ENCODE results near the gene PIK3CA. TPM values are rescaled to one million over a fixed set of nuclear protein-coding genes. Genes with fewer than 3 reads are reported as not detected.
"Not testable (repeated sequence)": the region's sequence is repeated elsewhere in the genome, so short reads cannot be mapped to it uniquely, and the experiment has no call there.

Gene PIK3CA
- total RNA-seq, 2 experiments from 2014 or later = 57.1 to 63.1 TPM

DNA sequence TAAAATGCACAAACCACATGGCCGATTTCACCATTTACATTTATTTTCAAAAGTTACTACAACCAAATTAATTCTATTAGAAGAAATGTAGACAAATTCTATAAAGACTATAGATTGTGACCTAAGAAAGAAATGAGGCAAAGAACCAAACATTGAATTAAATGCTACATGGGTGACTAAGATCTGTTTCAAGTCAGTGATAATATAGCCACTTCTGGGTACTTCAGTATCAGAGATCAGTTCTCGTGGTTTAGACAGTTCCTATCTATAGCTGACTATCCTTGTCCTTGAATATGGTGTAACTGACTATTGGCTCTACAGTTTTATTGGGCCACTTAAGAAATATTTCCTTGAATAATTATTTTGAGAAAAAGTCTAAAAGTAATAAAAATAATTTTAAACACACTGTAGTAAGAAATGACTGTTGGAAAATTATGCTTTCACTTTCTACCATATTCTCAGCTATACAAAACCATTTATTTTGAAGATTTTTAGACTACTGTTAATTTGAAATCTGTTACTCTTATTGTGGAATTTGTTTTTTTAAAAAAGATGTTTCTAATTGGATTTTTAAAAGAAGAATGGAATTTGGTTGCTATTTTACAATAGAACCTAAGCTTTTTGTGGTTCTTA is 88.6 kb downstream of the PIK3CA start:
- TF ChIP-seq, protein P1, sequence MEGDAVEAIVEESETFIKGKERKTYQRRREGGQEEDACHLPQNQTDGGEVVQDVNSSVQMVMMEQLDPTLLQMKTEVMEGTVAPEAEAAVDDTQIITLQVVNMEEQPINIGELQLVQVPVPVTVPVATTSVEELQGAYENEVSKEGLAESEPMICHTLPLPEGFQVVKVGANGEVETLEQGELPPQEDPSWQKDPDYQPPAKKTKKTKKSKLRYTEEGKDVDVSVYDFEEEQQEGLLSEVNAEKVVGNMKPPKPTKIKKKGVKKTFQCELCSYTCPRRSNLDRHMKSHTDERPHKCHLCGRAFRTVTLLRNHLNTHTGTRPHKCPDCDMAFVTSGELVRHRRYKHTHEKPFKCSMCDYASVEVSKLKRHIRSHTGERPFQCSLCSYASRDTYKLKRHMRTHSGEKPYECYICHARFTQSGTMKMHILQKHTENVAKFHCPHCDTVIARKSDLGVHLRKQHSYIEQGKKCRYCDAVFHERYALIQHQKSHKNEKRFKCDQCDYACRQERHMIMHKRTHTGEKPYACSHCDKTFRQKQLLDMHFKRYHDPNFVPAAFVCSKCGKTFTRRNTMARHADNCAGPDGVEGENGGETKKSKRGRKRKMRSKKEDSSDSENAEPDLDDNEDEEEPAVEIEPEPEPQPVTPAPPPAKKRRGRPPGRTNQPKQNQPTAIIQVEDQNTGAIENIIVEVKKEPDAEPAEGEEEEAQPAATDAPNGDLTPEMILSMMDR (IDR thresholded peaks at IDR 0.05) = no peak
- H3K4me1 Mint-ChIP-seq (ENCODE audit: low read depth) = peaks cover 12% of the 10 kb centered on the region
- H3K27me3 Mint-ChIP-seq = no peaks in the 10 kb centered on the region
- H3K9me3 Mint-ChIP-seq = no peaks in the 10 kb centered on the region
- no peaks in the 10 kb centered on the region for H3K9me3 ChIP-seq (ENCODE audit: control insufficient read depth in 1 of 2, insufficient read depth in 1 of 2, low read length in 2 of 2)
- ChIA-PET CTCF (no interaction called here), POLR2A (no interaction called here)
- no peak overlapping the region for H3K4me3 ChIP-seq (ENCODE audit: low read length)
- DNase-seq = no peak
- H3K27ac ChIP-seq (ENCODE audit: low read depth in 1 of 2, low read length in 2 of 2) = no peak overlapping the region
- peaks cover 22% of the 10 kb centered on the region for H3K36me3 ChIP-seq (ENCODE audit: insufficient read depth, low read length)
- H3K36me3 Mint-ChIP-seq (ENCODE audit: low read depth) = peaks cover 41% of the 10 kb centered on the region
- H3K27ac Mint-ChIP-seq = no peak overlapping the region
- no peak for ATAC-seq (ENCODE audit: poor library complexity)
- no peaks in the 10 kb centered on the region for H3K27me3 ChIP-seq (ENCODE audit: control insufficient read depth in 1 of 2, insufficient read depth in 2 of 2, low read length in 2 of 2)
- no peaks in the 10 kb centered on the region for H3K4me1 ChIP-seq (ENCODE audit: insufficient read depth, low read length)
- H3K4me3 Mint-ChIP-seq = no peak overlapping the region
- intact Hi-C loops (cut with DNase I, micrococcal nuclease) = loop anchor here in 1 of 2 experiments (10.0 kb wide), 1 partner anchor 78 kb away; no protein-coding TSS in a partner anchor

DNA sequence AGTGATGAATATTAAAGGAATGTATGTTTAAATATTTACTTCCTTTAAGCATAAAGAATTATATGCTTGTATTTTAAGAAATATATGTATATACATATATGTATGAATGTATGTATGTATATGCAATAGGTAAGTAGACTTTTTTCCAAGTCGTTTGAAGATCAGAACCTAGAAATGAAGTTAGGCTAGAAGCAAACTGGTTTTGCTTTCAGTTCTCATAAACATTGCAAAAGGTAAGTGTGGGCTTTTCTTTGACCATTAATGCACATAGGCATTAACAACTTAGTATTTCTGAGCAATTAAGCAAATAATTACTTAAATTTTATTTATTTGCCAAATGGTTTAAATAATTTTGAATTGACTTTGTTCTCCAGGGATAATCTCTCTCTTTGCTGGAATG is 92.1 kb downstream of the PIK3CA start:
- POLR2A ChIA-PET; H3K27me3 ChIP-seq (ENCODE audit: control insufficient read depth in 1 of 2, insufficient read depth in 2 of 2, low read length in 2 of 2); H3K36me3 ChIP-seq (ENCODE audit: insufficient read depth, low read length); H3K9me3 Mint-ChIP-seq; H3K27ac Mint-ChIP-seq; H3K4me1 ChIP-seq (ENCODE audit: insufficient read depth, low read length); CTCF ChIA-PET; H3K4me3 ChIP-seq (ENCODE audit: low read length); H3K27me3 Mint-ChIP-seq; H3K9me3 ChIP-seq (ENCODE audit: control insufficient read depth in 1 of 2, insufficient read depth in 1 of 2, low read length in 2 of 2); DNase-seq; intact Hi-C loops (cut with DNase I, micrococcal nuclease); H3K27ac ChIP-seq (ENCODE audit: low read depth in 1 of 2, low read length in 2 of 2); H3K4me3 Mint-ChIP-seq; ATAC-seq (ENCODE audit: poor library complexity): not testable (repeated sequence)
- Mint-ChIP-seq H3K4me1 (ENCODE audit: low read depth) (peaks cover 12% of the 10 kb centered on the region), H3K36me3 (ENCODE audit: low read depth) (peaks cover 12% of the 10 kb centered on the region)

DNA sequence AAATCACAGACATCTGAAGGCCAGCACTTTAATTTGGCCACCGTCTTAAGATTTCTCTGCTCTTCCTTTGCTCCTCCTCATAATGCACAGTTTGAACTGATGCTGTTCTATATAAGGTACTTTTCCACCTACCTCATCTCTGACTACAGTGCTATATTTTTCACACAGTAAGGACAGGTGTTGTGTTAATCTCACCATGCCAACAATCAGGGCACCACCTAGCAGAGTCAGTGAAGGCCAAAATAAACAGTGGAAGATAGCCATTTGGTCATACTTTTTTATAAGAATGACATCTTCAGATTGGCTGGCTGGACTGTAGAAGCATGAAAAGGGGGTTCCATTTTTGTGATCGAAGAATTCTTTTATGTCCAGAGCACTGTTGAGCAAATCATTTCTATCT is 94.7 kb downstream of the PIK3CA start:
- H3K27ac ChIP-seq (ENCODE audit: low read depth in 1 of 2, low read length in 2 of 2); CTCF ChIA-PET; H3K9me3 Mint-ChIP-seq; H3K27me3 ChIP-seq (ENCODE audit: control insufficient read depth in 1 of 2, insufficient read depth in 2 of 2, low read length in 2 of 2); H3K4me3 ChIP-seq (ENCODE audit: low read length); DNase-seq; H3K36me3 ChIP-seq (ENCODE audit: insufficient read depth, low read length); H3K27ac Mint-ChIP-seq; H3K4me1 Mint-ChIP-seq (ENCODE audit: low read depth); H3K9me3 ChIP-seq (ENCODE audit: control insufficient read depth in 1 of 2, insufficient read depth in 1 of 2, low read length in 2 of 2); H3K27me3 Mint-ChIP-seq; H3K36me3 Mint-ChIP-seq (ENCODE audit: low read depth); H3K4me1 ChIP-seq (ENCODE audit: insufficient read depth, low read length); intact Hi-C loops (cut with DNase I, micrococcal nuclease); ATAC-seq (ENCODE audit: poor library complexity); H3K4me3 Mint-ChIP-seq: not testable (repeated sequence)
- POLR2A ChIA-PET = interaction anchor here (0.6 kb wide), 1 partner anchor 72 kb away, joined by 5 read pairs; no protein-coding TSS in a partner anchor

DNA sequence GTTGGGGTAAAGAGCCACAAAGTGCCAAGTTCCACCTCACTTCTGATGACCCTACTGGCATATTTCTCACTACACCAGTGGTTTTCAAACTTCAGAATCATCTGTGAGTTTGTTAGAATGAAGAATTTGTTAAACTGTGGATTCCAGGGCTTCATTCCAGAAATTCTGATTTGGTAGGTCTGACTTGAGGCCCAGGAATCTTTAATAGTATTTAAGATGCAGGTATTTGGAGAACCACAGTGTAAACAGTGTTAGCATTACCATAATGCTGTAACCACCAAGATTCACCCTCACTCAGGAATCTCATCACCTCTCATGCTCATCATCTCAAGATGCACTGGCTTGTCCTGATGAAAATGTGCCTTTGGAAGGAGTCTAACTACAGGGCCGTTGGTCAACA is 96.7 kb downstream of the PIK3CA start:
- Mint-ChIP-seq H3K4me3 (no peak overlapping the region), H3K36me3 (ENCODE audit: low read depth) (no peaks in the 10 kb centered on the region), H3K4me1 (ENCODE audit: low read depth) (no peaks in the 10 kb centered on the region), H3K9me3 (no peaks in the 10 kb centered on the region), H3K27ac (no peak overlapping the region), H3K27me3 (no peaks in the 10 kb centered on the region)
- Histone ChIP-seq H3K36me3 (ENCODE audit: insufficient read depth, low read length) (no peaks in the 10 kb centered on the region), H3K27me3 (ENCODE audit: control insufficient read depth in 1 of 2, insufficient read depth in 2 of 2, low read length in 2 of 2) (no peaks in the 10 kb centered on the region), H3K4me1 (ENCODE audit: insufficient read depth, low read length) (no peaks in the 10 kb centered on the region), H3K27ac (ENCODE audit: low read depth in 1 of 2, low read length in 2 of 2) (no peak overlapping the region), H3K4me3 (ENCODE audit: low read length) (no peak overlapping the region), H3K9me3 (ENCODE audit: control insufficient read depth in 1 of 2, insufficient read depth in 1 of 2, low read length in 2 of 2) (no peaks in the 10 kb centered on the region)
- CTCF ChIA-PET = interaction anchor here (1.3 kb wide), 1 partner anchor 178 kb away, joined by 4 read pairs; no protein-coding TSS in a partner anchor
- DNase-seq (no peak), ATAC-seq (ENCODE audit: poor library complexity) (no peak)
- TF ChIP-seq, protein P1 (IDR thresholded peaks at IDR 0.05) = no peak
- POLR2A ChIA-PET = no interaction called here
- intact Hi-C loops (cut with DNase I, micrococcal nuclease) = no loop called here

All from CD4-positive, alpha-beta T cell (primary cell).